B cell (primary cell): ENCODE measurements around the gene ADAMTSL2. TPM values are rescaled to one million over a fixed set of nuclear protein-coding genes. Genes with fewer than 3 reads are reported as not detected.

Experiments
- ATAC-seq: fragments of 200-7000 bp; cut with Tn5 transposase; one replicate; pipeline ENCODE4 v1.10.0; 2021; ENCODE audit warnings: low read depth, mild to moderate bottlenecking, moderate number of reproducible peaks, moderate library complexity
- CTCF ChIA-PET: fragments of 350-600 bp; sonication (Branson Sonifier 250); formaldehyde crosslinking; loops from one replicate; lab custom pipeline; 2021; ENCODE audit warnings: antibody characterized with exemption, inconsistent platforms; lab: Charles Lee
- POLR2A ChIA-PET: fragments of 350-600 bp; sonication (Branson Sonifier 250); formaldehyde crosslinking; loops from one replicate; lab custom pipeline; 2021; ENCODE audit warnings: antibody characterized with exemption; lab: Charles Lee
- DNase-seq: peaks from one replicate; pipeline ENCODE4 v3.0.0; 2013
- H2AFZ ChIP-seq: 2 replicates; pipeline ENCODE4 v1.6.1; 2012; ENCODE audit warnings: mild to moderate bottlenecking, low read depth, low read length; ENCODE audit not compliant: insufficient read depth, poor library complexity, severe bottlenecking
- H3K27ac ChIP-seq, 2 donors: 1 replicate in 1 of 2; 2 replicates in 1 of 2; pipeline ENCODE4 v1.5.1; 2012 to 2013; ENCODE audit warnings: low read length in 2 of 2, mild to moderate bottlenecking in 2 of 2, moderate library complexity in 1 of 2
- H3K27me3 ChIP-seq, 4 experiments: fragments of 200-600 bp in 1 of 4; sonication (generic) in 1 of 4; replicated peaks in 1 of 4; 1 replicate in 2 of 4; 2 replicates in 2 of 4; pipeline versions ENCODE4 v1.6.1 to v1.7.0; 2013 to 2016; ENCODE audit warnings: low read length in 3 of 4, mild to moderate bottlenecking in 2 of 4, mixed read lengths in 1 of 4, moderate library complexity in 1 of 4; ENCODE audit not compliant: insufficient read depth in 4 of 4, control insufficient read depth in 3 of 4; ENCODE audit errors: control extremely low read depth in 1 of 4
- H3K36me3 ChIP-seq, 2 experiments: replicated peaks in 1 of 2; 1 replicate in 1 of 2; 2 replicates in 1 of 2; pipeline versions ENCODE4 v1.6.1 to v1.7.1; 2013; ENCODE audit warnings: low read length in 1 of 2; ENCODE audit not compliant: insufficient read depth in 2 of 2, control insufficient read depth in 1 of 2; ENCODE audit errors: control extremely low read depth in 1 of 2, extremely low read depth in 1 of 2
- H3K4me1 ChIP-seq, 2 donors: fragments of 200-600 bp in 1 of 2; sonication (generic) in 1 of 2; 1 replicate in 1 of 2; 2 replicates in 1 of 2; pipeline versions ENCODE4 v1.5.1 to v1.6.1; 2013 to 2017; ENCODE audit warnings: low read length in 2 of 2; ENCODE audit not compliant: control insufficient read depth in 2 of 2, insufficient read depth in 2 of 2
- H3K4me2 ChIP-seq: replicated peaks from 2 replicates; pipeline ENCODE3; 2012; ENCODE audit warnings: mild to moderate bottlenecking, low read depth, low read length; ENCODE audit not compliant: poor library complexity, severe bottlenecking
- H3K4me3 ChIP-seq, 5 experiments: fragments of 200-600 bp in 1 of 5; sonication (generic) in 1 of 5; 1 replicate in 3 of 5; 2 replicates in 2 of 5; pipeline versions ENCODE4 v1.5.1 to v1.7.0; 2011 to 2016; ENCODE audit warnings: low read length in 4 of 5, mild to moderate bottlenecking in 4 of 5, low read depth in 2 of 5, control low read depth in 1 of 5, moderate library complexity in 1 of 5; ENCODE audit not compliant: insufficient read depth in 1 of 5; ENCODE audit errors: control extremely low read depth in 1 of 5, extremely low read depth in 1 of 5
- H3K79me2 ChIP-seq: fragments of 200-600 bp; sonication (generic); one replicate; pipeline ENCODE4 v1.6.0; 2016; ENCODE audit warnings: low read length; ENCODE audit not compliant: control insufficient read depth, insufficient read depth
- H3K9ac ChIP-seq: fragments of 200-600 bp; sonication (generic); 2 replicates; pipeline ENCODE4 v1.6.1; 2017; ENCODE audit warnings: mild to moderate bottlenecking, low read length, moderate library complexity
- H3K9me3 ChIP-seq, 3 donors: one replicate each; pipeline versions ENCODE4 v1.6.1 to v1.7.1; 2013; ENCODE audit warnings: low read length in 2 of 3; ENCODE audit not compliant: control insufficient read depth in 2 of 3, insufficient read depth in 1 of 3; ENCODE audit errors: control extremely low read depth in 1 of 3
- H4K20me1 ChIP-seq: 2 replicates; pipeline ENCODE4 v1.6.0; 2012; ENCODE audit warnings: mild to moderate bottlenecking, low read length; ENCODE audit not compliant: insufficient read depth, control insufficient read depth, poor library complexity, severe bottlenecking
- H3K27ac Mint-ChIP-seq: one replicate; pipeline ENCODE4 v1.8.0; 2021; ENCODE audit warnings: mixed read lengths
- H3K27me3 Mint-ChIP-seq: one replicate; pipeline ENCODE4 v1.8.0; 2021; ENCODE audit warnings: mixed read lengths
- H3K4me1 Mint-ChIP-seq: one replicate; pipeline ENCODE4 v1.8.0; 2021; ENCODE audit warnings: mixed read lengths
- H3K4me3 Mint-ChIP-seq: one replicate; pipeline ENCODE4 v1.8.0; 2021; ENCODE audit warnings: mixed read lengths
- H3K9me3 Mint-ChIP-seq: one replicate; pipeline ENCODE4 v1.8.0; 2022; ENCODE audit warnings: mixed read lengths; ENCODE audit not compliant: insufficient read depth
- EZH2 ChIP-seq: IDR thresholded peaks from 2 replicates; pipeline ENCODE4 v1.6.1; 2012; ENCODE audit warnings: borderline replicate concordance, low read depth, mild to moderate bottlenecking, moderate library complexity, low read length; ENCODE audit not compliant: insufficient read depth, poor library complexity, severe bottlenecking
- WGBS: methylation state at CpG from one replicate; pipeline ENCODE4 v1.1.5; 2013; ENCODE audit warnings: missing lambda C conversion rate; ENCODE audit not compliant: insufficient coverage; 5-methylcytosine and 5-hydroxymethylcytosine counted together
- intact Hi-C: fragments of 100-400 bp; cut with micrococcal nuclease; formaldehyde crosslinking; loops from one replicate; pipeline ENCODE4 v1.10.0; 2022
- polyA plus RNA-seq: library from polyadenylated mRNA; depleted of rRNA; stranded (reverse); fragments of >200 nt; gene quantifications from 2 replicates; pipeline ENCODE4 v1.2.3, GENCODE V29; 2012
- total RNA-seq, 2 donors: library from RNA; stranded (reverse); fragments of 120-200 nt in 1 of 2; gene quantifications; 1 replicate in 1 of 2; 2 replicates in 1 of 2; pipeline versions ENCODE4 v1.2.3 to v1.2.4, GENCODE V29; 2013 to 2022
- TF ChIP-seq, protein P1 (sequence below): fragments of 200-600 bp; IDR thresholded peaks from one replicate; pipeline ENCODE4 v1.8.0; 2022; ENCODE audit warnings: antibody characterized with exemption, mild to moderate bottlenecking

ADAMTSL2 gene
- total and polyA plus RNA-seq, 2 donors (not counting 1 experiment from before 2014, with no cell fraction given), result 0.03 TPM; not detected in 1

DNA sequence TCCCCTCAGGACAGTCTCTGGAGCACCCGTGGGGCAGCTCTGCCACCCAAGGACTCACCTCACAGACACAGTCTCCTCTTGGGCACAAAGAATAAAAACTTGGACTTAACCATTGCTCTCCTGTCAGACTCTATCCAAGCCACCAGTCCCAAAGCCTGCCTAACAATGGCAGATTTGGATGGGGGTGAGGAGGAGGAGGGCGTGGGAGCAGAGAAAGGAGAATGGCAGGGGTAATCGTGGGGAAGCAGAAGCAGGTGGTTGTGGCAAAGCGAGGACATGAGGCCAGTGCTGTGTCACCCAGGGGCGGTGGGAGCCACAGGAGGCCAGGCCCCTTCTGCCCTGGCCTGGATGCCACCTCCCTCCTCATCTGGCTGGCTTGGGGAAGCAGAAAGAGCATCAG is 80.2 kb downstream of the ADAMTSL2 start:
- DNase-seq (no peak), ATAC-seq (no peak)
- Histone ChIP-seq H3K4me3 (no peak overlapping the region), H3K9me3 (peaks cover 0 to 3% (median 0%) of the 10 kb centered on the region in 3 donors), H3K79me2 (no peaks in the 10 kb centered on the region), H3K4me2 (no peak overlapping the region), H3K27ac (no peak overlapping the region), H3K4me1 (peaks cover 2% of the 10 kb centered on the region in 2 donors), H3K9ac (no peak overlapping the region), H4K20me1 (no peaks in the 10 kb centered on the region), H2AFZ (no peak overlapping the region), H3K27me3 (peaks cover 0 to 25% (median 7%) of the 10 kb centered on the region in 4 experiments), H3K36me3 (no peaks in the 10 kb centered on the region)
- no peaks in the 10 kb centered on the region for H3K9me3 Mint-ChIP-seq
- TF ChIP-seq, protein P1, sequence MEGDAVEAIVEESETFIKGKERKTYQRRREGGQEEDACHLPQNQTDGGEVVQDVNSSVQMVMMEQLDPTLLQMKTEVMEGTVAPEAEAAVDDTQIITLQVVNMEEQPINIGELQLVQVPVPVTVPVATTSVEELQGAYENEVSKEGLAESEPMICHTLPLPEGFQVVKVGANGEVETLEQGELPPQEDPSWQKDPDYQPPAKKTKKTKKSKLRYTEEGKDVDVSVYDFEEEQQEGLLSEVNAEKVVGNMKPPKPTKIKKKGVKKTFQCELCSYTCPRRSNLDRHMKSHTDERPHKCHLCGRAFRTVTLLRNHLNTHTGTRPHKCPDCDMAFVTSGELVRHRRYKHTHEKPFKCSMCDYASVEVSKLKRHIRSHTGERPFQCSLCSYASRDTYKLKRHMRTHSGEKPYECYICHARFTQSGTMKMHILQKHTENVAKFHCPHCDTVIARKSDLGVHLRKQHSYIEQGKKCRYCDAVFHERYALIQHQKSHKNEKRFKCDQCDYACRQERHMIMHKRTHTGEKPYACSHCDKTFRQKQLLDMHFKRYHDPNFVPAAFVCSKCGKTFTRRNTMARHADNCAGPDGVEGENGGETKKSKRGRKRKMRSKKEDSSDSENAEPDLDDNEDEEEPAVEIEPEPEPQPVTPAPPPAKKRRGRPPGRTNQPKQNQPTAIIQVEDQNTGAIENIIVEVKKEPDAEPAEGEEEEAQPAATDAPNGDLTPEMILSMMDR, result no peak
- TF ChIP-seq EZH2, result no peak
- H3K4me3 Mint-ChIP-seq, result no peak overlapping the region
- intact Hi-C loops, result no loop called here
- H3K27ac Mint-ChIP-seq, result no peak overlapping the region
- H3K27me3 Mint-ChIP-seq, result peaks cover 33% of the 10 kb centered on the region
- ChIA-PET POLR2A (no interaction called here), CTCF (no interaction called here)
- 53% methylated on average over 3 of the region's 5 CpGs for WGBS
- peaks cover 1% of the 10 kb centered on the region for H3K4me1 Mint-ChIP-seq

DNA sequence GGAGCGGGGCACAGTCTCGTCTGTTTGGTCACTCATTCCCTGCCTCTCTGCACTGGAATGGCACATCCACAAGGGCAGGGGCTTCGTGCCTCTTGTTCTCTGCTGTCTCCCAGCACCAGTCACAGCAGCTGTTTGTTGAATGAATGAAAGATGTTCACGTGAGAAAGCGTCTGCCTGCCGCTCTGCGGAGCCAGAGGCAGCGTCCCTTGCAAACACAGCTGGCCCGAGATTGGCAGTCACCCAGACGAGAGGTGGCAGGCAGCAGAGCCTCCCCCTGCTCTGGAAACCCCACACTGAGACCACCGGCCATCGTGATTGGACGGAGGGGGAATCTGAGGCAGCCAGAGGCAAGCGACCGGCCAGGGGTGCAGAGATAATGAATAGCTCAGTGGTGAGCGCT is 80.7 kb downstream of the ADAMTSL2 start:
- Histone ChIP-seq H4K20me1 (no peaks in the 10 kb centered on the region), H3K27ac (no peak overlapping the region), H3K4me2 (no peak overlapping the region), H3K4me3 (no peak overlapping the region), H3K9ac (no peak overlapping the region), H2AFZ (no peak overlapping the region), H3K79me2 (no peaks in the 10 kb centered on the region), H3K36me3 (no peaks in the 10 kb centered on the region), H3K27me3 (peaks cover 0 to 21% (median 5%) of the 10 kb centered on the region in 4 experiments), H3K4me1 (peaks cover 7% of the 10 kb centered on the region in 2 donors), H3K9me3 (peaks cover 0 to 3% (median 0%) of the 10 kb centered on the region in 3 donors)
- Mint-ChIP-seq H3K9me3 (no peaks in the 10 kb centered on the region), H3K4me3 (no peak overlapping the region), H3K27ac (no peak overlapping the region), H3K4me1 (peaks cover 6% of the 10 kb centered on the region), H3K27me3 (peaks cover 29% of the 10 kb centered on the region)
- DNase-seq (no peak), ATAC-seq (no peak)
- POLR2A ChIA-PET, result no interaction called here
- CTCF ChIA-PET, result no interaction called here
- no peak for TF ChIP-seq EZH2
- TF ChIP-seq, protein P1, result no peak
- intact Hi-C loops, result no loop called here
- WGBS, result 69% methylated on average over 16 of the region's 16 CpGs
